Naive thymus-derived CD8-positive, alpha-beta T cell (primary cell): ENCODE results near the gene STARD10. TPM values are rescaled to one million over a fixed set of nuclear protein-coding genes. Genes with fewer than 3 reads are reported as not detected.
A peak's percentile ranks its signal among the peaks of the same experiment; 100 is the strongest.

Source experiments
- ATAC-seq, 2 donors: fragments of 150-1000 bp; cut with Tn5 transposase in 1 of 2; sonication (Bioruptor Pico), chemical (Tn5 transposase) in 1 of 2; 1 replicate in 1 of 2; 2 replicates in 1 of 2; pipeline ENCODE4 v1.10.0; 2021; ENCODE audit warnings: mild to moderate bottlenecking in 2 of 2, moderate library complexity in 2 of 2
- POLR2A ChIA-PET: fragments of 350-600 bp; sonication (Branson Sonifier 250); formaldehyde crosslinking; loops from one replicate; lab custom pipeline; 2021; ENCODE audit warnings: antibody characterized with exemption; lab: Charles Lee
- DNase-seq, 10 donors: peaks; one replicate each; pipeline versions ENCODE4 v3.0.0 to v3.0.0-alpha.2; 2020 to 2022
- H3K27ac Mint-ChIP-seq, 10 donors: one replicate each; pipeline ENCODE4 v1.8.0; 2020 to 2022; ENCODE audit warnings: mild to moderate bottlenecking in 10 of 10, mixed read lengths in 10 of 10, moderate library complexity in 4 of 10, inconsistent platforms in 1 of 10
- H3K27me3 Mint-ChIP-seq, 5 donors: one replicate each; pipeline ENCODE4 v1.8.0; 2021 to 2022; ENCODE audit warnings: mixed read lengths in 5 of 5
- H3K36me3 Mint-ChIP-seq, 3 donors: one replicate each; pipeline ENCODE4 v1.8.0; 2020 to 2022; ENCODE audit warnings: mixed read lengths in 3 of 3, mild to moderate bottlenecking in 2 of 3, inconsistent platforms in 1 of 3
- H3K4me1 Mint-ChIP-seq, 4 donors: one replicate each; pipeline ENCODE4 v1.8.0; 2021 to 2022; ENCODE audit warnings: mixed read lengths in 4 of 4
- H3K4me3 Mint-ChIP-seq, 10 donors: one replicate each; pipeline ENCODE4 v1.8.0; 2020 to 2022; ENCODE audit warnings: mild to moderate bottlenecking in 10 of 10, mixed read lengths in 10 of 10, moderate library complexity in 6 of 10, inconsistent platforms in 1 of 10
- H3K9me3 Mint-ChIP-seq, 9 donors: one replicate each; pipeline ENCODE4 v1.8.0; 2020 to 2022; ENCODE audit warnings: mixed read lengths in 9 of 9, mild to moderate bottlenecking in 3 of 9, inconsistent platforms in 1 of 9, moderate library complexity in 1 of 9
- polyA plus RNA-seq, 3 donors: library from polyadenylated mRNA; unstranded; fragments of 300-500 nt; fragmentation: Illumina TruSeq; gene quantifications; one replicate each; pipeline ENCODE4 v1.2.3, GENCODE V29; 2021
- total RNA-seq, 8 experiments: library from RNA in 2 of 8; stranded (reverse) in 2 of 8; gene quantifications; one replicate each; pipeline ENCODE4 v1.2.3 and lab custom pipeline; 2021 to 2026

STARD10 gene
- total and polyA plus RNA-seq, 5 experiments from 2014 or later = 11.8 to 16.3 (median 14.9) TPM

DNA sequence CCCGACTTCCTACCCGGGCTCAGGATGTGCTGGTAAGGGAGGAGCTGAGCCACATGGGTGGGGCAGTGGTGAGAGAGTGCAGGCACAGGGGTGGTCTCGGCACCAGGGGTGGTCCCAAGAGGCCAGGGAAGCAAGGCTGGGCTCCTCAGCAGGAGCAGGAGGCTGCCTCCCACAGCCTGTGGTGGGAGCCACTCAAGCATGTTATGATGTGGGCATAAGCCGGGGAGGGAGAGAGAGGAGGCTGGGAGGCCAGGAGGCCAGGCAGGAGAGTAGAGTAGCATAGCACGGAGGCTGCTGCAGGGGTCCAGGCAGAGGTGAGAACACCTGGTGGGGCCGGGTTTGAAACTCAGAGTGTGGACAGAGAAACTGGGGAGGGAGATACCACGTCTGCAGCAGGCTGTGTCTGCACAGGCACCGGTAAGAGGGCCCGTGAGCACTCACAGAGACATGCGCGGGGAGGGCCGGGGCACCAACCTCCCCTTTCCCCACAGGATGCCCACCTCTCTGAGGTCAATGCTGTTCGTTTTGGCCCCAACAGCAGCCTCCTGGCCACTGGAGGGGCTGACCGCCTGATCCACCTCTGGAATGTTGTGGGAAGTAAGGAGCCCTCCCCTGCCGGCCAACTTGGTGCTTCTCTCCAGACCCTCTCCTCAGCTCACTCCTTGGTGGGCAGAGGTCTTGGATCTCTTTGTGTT is 31.1 kb upstream of the STARD10 start:
- H3K4me1 Mint-ChIP-seq = peaks cover 6 to 33% (median 16%) of the 10 kb centered on the region in 4 donors
- H3K27me3 Mint-ChIP-seq = no peaks in the 10 kb centered on the region
- H3K36me3 Mint-ChIP-seq = peaks cover 0 to 25% (median 0%) of the 10 kb centered on the region in 3 donors
- H3K27ac Mint-ChIP-seq = peak overlapping the region in 9 of 10 donors; percentile 21 to 86 (median 69)
- no peak overlapping the region for H3K4me3 Mint-ChIP-seq
- DNase-seq = no peak
- H3K9me3 Mint-ChIP-seq = no peaks in the 10 kb centered on the region
- POLR2A ChIA-PET = interaction anchor here (1.6 kb wide), 1 partner anchor 10 kb away, joined by 4 read pairs; the partner anchor contains the start of gene ATG16L2
- no peak for ATAC-seq

DNA sequence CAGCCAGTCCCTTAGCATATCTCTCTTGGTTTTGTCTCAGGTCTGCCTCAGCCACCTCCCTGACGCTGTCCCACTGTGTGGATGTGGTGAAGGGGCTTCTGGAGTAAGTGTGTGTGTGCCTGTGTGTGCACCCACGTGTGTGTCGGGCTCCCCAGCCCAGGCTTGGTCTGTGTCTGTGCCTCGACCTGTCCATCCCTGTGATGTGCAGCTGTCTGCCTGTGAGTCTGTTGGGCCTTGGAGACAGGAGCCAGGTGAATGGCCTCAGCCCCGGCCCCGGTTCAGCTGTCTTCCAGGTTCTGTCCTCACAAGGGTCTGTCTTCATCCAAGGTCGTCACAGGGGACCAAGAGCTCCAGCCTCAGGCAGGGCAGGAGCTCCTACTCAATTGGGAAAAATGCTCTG is 30.2 kb upstream of the STARD10 start:
- Mint-ChIP-seq H3K9me3 (no peaks in the 10 kb centered on the region), H3K36me3 (peaks cover 0 to 26% (median 2%) of the 10 kb centered on the region in 3 donors), H3K4me3 (no peak overlapping the region), H3K27me3 (no peaks in the 10 kb centered on the region), H3K27ac (peak overlapping the region in 8 of 10 donors; percentile 28 to 86 (median 64)), H3K4me1 (peaks cover 7 to 38% (median 18%) of the 10 kb centered on the region in 4 donors)
- DNase-seq (no peak), ATAC-seq (no peak)
- POLR2A ChIA-PET = interaction anchor here (1.0 to 1.6 kb wide), 2 partner anchors 9 kb away, joined by 3 to 4 read pairs; partner anchors contain the start of gene ATG16L2

DNA sequence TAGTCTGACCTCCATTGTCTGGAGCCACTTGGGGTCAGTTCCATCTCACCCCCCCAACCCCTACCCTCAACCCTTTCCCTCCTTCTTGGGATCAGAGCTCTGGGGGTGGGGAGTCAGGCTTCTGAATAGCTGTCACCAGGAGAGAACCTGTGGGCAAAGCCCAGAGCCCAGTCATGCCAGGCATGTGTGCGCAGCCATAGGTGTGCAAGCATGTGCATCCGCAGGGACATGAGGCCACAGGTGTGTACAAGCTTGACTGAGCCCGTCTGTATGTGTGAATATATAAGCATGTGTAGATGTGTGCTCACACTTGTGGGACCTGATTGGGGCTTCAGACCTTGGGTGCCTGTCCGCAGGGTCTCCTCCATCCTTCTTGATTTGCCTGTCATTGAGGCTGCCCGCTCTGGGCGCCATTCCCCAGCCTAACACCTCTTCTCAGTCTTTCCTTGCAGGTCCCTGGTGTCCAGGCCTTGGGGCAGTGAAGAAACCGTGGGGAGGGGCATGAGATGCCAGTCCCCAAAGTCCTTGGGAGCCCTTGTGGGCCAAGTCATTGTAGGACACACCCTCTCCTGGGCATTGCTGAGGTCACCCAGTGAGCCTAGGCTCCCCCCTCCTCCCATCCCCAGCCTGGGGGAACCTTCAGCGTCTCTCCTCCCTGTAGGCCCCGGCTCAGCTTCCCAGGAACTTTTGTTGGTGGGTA is 29.4 kb upstream of the STARD10 start:
- Mint-ChIP-seq H3K36me3 (peaks cover 0 to 34% (median 8%) of the 10 kb centered on the region in 3 donors), H3K27me3 (no peaks in the 10 kb centered on the region), H3K4me1 (peaks cover 8 to 35% (median 19%) of the 10 kb centered on the region in 4 donors), H3K4me3 (peak overlapping the region in 3 of 10 donors; percentile 24 to 46 (median 24)), H3K9me3 (no peaks in the 10 kb centered on the region), H3K27ac (peak overlapping the region in 7 of 10 donors; percentile 34 to 95 (median 78))
- DNase-seq (no peak), ATAC-seq (no peak)
- POLR2A ChIA-PET = interaction anchor here (0.6 to 1.3 kb wide), 4 partner anchors 8 to 98 kb away, joined by 3 to 5 read pairs (median 3); no protein-coding TSS in a partner anchor

DNA sequence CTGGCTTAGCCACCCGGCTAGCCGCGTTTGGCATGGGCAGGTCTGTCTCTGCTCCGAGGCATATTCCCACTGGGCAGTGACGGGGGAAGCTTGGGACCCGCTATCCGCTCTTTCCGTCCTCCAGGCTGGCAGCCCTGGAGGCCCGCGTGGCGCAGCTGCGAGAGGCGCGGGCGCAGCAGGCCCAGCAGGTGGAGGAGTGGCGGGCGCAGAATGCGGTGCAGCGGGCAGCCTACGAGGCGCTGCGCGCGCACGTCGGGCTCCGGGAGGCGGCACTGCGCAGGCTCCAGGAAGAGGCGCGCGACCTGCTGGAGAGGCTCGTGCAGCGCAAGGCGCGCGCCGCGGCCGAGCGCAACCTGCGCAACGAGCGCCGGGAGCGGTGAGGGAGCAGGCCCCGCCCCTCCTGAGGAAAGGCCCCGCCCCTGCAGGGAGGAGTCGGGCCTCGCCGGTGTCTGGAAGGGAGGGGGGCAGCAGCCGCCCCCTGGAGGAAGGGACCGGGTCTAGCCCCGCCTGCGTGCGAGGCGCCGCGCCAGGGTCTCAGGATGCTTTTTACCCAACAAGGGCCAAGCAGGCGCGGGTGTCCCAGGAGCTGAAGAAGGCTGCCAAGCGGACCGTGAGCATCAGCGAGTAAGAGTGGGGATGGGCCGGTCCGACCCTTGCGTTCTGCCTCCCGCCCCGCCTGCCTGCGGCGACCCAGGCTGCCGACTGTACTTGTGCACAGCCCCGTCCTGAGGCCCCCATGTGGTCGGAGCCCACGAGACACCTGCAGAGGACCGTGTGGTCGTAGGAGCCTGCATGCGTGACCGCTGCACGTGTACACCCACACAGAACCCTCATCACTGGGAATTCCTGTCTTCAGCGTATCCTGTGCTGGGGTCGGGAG is 28.3 kb upstream of the STARD10 start:
- peak; percentile 64 to 92 (median 78) for DNase-seq
- no peaks in the 10 kb centered on the region for H3K27me3 Mint-ChIP-seq
- peak overlapping the region in 6 of 10 donors; percentile 21 to 58 (median 37) for H3K4me3 Mint-ChIP-seq
- H3K4me1 Mint-ChIP-seq = peaks cover 14 to 39% (median 27%) of the 10 kb centered on the region in 4 donors
- H3K27ac Mint-ChIP-seq = peak overlapping the region in 6 of 10 donors; percentile 28 to 95 (median 64)
- ATAC-seq = peak; percentile 81 to 85
- POLR2A ChIA-PET = interaction anchor here (1.0 to 1.3 kb wide), 4 partner anchors 30 to 321 kb away, joined by 3 to 5 read pairs (median 4); partner anchors contain the start of gene FCHSD2
- H3K36me3 Mint-ChIP-seq = peaks cover 0 to 43% (median 14%) of the 10 kb centered on the region in 3 donors
- H3K9me3 Mint-ChIP-seq = no peaks in the 10 kb centered on the region

DNA sequence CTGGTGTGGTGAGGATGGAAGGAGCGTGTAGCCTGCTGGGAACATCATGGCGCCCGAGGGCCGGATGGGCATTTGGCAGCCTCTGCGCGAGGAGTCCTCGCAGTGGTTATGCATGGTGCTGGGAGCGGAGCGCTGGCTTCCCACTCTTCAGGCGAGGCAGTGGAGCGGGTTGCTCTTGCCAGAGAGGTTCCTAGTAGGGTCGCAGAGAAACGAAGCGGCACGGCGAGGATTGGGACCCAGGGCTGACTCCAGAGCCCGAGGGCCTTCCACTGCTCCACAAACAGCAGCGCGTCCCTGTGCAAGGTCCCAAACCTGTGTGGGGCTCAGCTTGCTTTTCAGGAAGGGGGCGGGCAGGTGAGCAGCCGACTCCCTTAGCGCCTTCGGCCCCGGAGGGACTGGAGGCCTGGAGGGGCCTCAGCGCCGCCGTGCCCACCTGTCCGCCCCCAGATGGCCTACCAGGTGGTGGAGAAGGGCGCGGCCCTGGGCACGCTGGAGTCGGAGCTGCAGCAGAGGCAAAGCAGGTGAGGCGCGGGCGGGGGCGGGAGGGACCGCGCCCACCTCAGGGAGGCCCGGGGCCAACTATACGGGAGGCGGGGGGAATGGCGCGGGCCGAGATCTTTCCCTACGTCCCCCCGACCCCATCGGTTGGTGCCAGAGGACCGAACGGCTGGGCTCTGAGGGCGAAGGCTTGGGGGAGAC is 27.5 kb upstream of the STARD10 start:
- POLR2A ChIA-PET = interaction anchor here (1.0 to 1.1 kb wide), 2 partner anchors 32 to 321 kb away, joined by 3 to 5 read pairs; partner anchors contain the start of gene FCHSD2
- ATAC-seq (no peak), DNase-seq (no peak)
- Mint-ChIP-seq H3K9me3 (no peaks in the 10 kb centered on the region), H3K36me3 (peaks cover 0 to 45% (median 14%) of the 10 kb centered on the region in 3 donors), H3K4me3 (peak overlapping the region in 3 of 10 donors; percentile 7 to 58 (median 31)), H3K4me1 (peaks cover 17 to 42% (median 33%) of the 10 kb centered on the region in 4 donors), H3K27me3 (no peaks in the 10 kb centered on the region), H3K27ac (peak overlapping the region in 7 of 10 donors; percentile 32 to 71 (median 68))

DNA sequence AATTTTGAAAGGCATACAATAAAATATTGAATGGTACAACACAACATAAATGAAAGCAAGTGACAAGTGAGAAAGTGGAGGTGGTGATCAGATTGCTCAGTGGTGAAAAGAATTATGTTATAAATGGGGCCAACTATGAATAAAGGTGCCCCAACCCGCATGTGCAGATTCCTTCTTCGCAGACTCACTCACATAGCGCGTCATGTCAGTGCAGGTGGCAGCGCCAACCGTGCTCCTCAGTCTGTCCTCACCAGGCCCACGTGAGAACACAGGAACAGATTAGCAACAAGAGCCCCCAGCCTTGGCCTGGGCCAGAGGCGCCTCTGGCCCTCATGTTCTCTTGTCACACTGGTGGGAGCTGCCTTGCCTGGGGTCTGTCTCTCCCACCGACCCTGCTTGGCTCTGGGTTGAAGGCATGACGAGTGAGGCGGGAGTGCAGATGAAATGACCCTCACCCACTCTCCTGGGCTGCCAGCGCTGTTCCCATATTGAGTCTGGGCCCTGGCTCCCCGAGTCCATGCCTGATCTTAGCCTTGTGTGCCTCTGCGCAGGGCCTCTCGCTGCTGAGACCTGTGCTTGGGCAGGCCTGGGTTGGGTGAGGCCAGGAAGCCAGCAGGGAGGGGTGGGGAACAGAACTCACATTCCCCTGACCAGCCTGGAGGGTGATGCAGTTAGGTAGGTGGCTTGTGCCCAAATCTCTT is 26.7 kb upstream of the STARD10 start:
- peak overlapping the region in 2 of 10 donors; percentile 7 to 36 for H3K4me3 Mint-ChIP-seq
- H3K4me1 Mint-ChIP-seq = peaks cover 18 to 50% (median 40%) of the 10 kb centered on the region in 4 donors
- H3K27ac Mint-ChIP-seq = peak overlapping the region in 6 of 10 donors; percentile 49 to 73 (median 68)
- no peaks in the 10 kb centered on the region for H3K27me3 Mint-ChIP-seq
- H3K9me3 Mint-ChIP-seq = no peaks in the 10 kb centered on the region
- ATAC-seq = no peak
- DNase-seq = no peak
- POLR2A ChIA-PET = interaction anchor here (1.1 kb wide), 1 partner anchor 49 kb away, joined by 3 read pairs; no protein-coding TSS in a partner anchor
- peaks cover 0 to 45% (median 14%) of the 10 kb centered on the region in 3 donors for H3K36me3 Mint-ChIP-seq

DNA sequence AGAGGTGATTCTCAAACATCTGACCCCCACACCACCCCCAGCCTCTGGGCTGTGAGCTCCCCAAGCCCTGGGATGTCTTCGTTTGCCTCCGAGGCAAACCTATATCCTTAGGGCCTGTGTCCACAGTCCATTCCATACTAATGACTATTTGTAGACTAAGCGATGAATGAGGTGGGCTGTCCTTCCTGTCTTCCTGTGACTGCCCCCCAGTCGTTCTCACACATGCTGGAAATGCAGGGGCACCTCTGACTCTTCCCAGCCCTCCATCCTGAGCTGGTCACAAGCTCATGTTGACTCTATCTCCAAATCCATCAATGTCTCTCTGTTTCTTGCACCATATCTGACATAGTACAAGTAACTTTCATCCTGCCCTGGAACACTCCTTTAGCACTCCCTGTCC is 25.1 kb upstream of the STARD10 start:
- Mint-ChIP-seq H3K4me3 (no peak overlapping the region), H3K36me3 (peaks cover 0 to 46% (median 14%) of the 10 kb centered on the region in 3 donors), H3K27me3 (no peaks in the 10 kb centered on the region), H3K27ac (peak overlapping the region in 2 of 10 donors; percentile 8 to 71), H3K9me3 (no peaks in the 10 kb centered on the region), H3K4me1 (peaks cover 17 to 50% (median 44%) of the 10 kb centered on the region in 4 donors)
- ATAC-seq = no peak
- POLR2A ChIA-PET = interaction anchor here (0.8 kb wide), 1 partner anchor 97 kb away, joined by 3 read pairs; no protein-coding TSS in a partner anchor
- no peak for DNase-seq

DNA sequence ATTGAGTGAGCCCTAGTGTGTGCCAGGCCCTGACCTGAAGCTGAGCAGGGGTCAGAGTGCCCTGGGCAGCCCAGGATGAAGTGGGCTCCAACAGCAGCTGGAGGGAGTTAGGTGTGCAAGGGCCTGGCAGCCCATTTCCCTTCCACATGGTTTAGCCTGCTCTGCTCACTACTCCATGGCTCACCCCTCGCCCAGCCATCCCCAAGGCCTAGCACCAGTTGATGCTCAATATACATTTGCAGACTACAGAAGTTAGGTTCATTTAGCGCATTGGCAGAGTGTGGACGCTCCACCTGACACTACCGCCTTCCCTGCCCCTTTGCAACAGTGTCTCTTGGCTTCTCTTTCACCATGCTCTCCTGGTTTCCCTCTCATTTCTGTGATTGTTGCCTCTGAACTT is 24.1 kb upstream of the STARD10 start:
- peak overlapping the region in 4 of 10 donors; percentile 14 to 77 (median 64) for H3K4me3 Mint-ChIP-seq
- peaks cover 23 to 57% (median 49%) of the 10 kb centered on the region in 4 donors for H3K4me1 Mint-ChIP-seq
- ATAC-seq = no peak
- H3K27me3 Mint-ChIP-seq = no peaks in the 10 kb centered on the region
- no peaks in the 10 kb centered on the region for H3K9me3 Mint-ChIP-seq
- POLR2A ChIA-PET = no interaction called here
- H3K36me3 Mint-ChIP-seq = peaks cover 0 to 41% (median 14%) of the 10 kb centered on the region in 3 donors
- peak overlapping the region in 4 of 10 donors; percentile 37 to 87 (median 54) for H3K27ac Mint-ChIP-seq
- DNase-seq = no peak

DNA sequence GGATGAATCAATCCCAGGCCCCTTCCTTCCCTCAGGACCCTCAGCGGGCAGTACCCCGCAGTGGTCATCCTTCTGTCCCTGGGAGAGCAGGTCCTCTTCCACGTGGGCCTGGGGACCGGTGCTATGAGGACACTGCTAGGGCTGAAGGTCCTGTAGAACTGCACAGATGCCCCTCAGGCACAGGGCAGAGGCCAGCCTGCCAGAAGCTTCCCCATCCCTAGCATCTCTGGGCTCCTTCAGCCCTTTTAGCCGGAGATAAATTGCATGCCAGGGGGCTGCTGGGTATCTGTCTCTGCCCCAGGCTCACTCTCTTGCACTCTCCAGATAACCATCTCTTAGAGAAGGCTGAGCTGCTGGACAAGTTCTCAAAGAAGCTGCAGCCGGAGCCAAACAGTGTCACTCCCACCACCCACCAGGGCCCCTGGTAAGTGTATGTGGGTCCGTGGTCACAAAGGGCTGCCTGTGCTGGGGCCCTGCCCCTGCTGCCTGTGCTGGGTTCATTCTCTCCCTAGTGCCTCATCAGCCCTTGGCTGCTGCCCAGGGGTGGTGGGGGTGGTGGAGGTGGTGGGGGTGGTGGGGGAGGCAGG is 22.6 kb upstream of the STARD10 start:
- Mint-ChIP-seq H3K9me3 (peaks cover 0 to 2% (median 0%) of the 10 kb centered on the region in 9 donors), H3K36me3 (peaks cover 0 to 41% (median 14%) of the 10 kb centered on the region in 3 donors), H3K4me1 (peaks cover 31 to 67% (median 55%) of the 10 kb centered on the region in 4 donors), H3K27me3 (no peaks in the 10 kb centered on the region), H3K27ac (peak overlapping the region in 5 of 10 donors; percentile 66 to 98 (median 98)), H3K4me3 (peak overlapping the region in 9 of 10 donors; percentile 94 to 99 (median 98))
- POLR2A ChIA-PET = interaction anchor here (1.5 to 4.5 kb wide), 3 partner anchors 23 to 1677 kb away, joined by 5 to 49 read pairs (median 41); partner anchors contain the start of genes LIPT2 and STARD10
- DNase-seq = no peak
- ATAC-seq = no peak

- H3K36me3 Mint-ChIP-seq = peaks cover 0 to 36% (median 14%) of the 10 kb centered on the region in 3 donors
- ATAC-seq (no peak), DNase-seq (peak in 1 of 10 donors; percentile 23)
- POLR2A ChIA-PET = interaction anchor here (0.7 to 4.5 kb wide), 6 partner anchors 8 to 1678 kb away, joined by 3 to 49 read pairs (median 9); partner anchors contain the start of genes FCHSD2, LIPT2 and STARD10
- peak overlapping the region; percentile 94 to 99 (median 98) for H3K4me3 Mint-ChIP-seq
- H3K4me1 Mint-ChIP-seq = peaks cover 33 to 65% (median 55%) of the 10 kb centered on the region in 4 donors
- H3K27me3 Mint-ChIP-seq = no peaks in the 10 kb centered on the region
- peak overlapping the region; percentile 90 to 99 (median 98) for H3K27ac Mint-ChIP-seq
- H3K9me3 Mint-ChIP-seq = peaks cover 0 to 2% (median 0%) of the 10 kb centered on the region in 9 donors
Observed at GRCh38 chr11:72815110-72815618, 21.3 kb upstream of the STARD10 start.
